HEK293 (cell line): ENCODE measurements around the gene GGNBP2.

Experiments used
- CTCF ChIA-PET: fragments of 350-600 bp; formaldehyde crosslinking; extraction: SDS; loops from one replicate; lab custom pipeline; 2021; ENCODE audit warnings: antibody characterized with exemption; lab: Yijun Ruan, JAX
- POLR2A ChIA-PET: fragments of 300-600 bp; formaldehyde crosslinking; extraction: SDS; loops from one replicate; lab custom pipeline; 2020; ENCODE audit warnings: antibody characterized with exemption, inconsistent platforms; lab: Yijun Ruan, JAX
- H3K27ac ChIP-seq: fragments of 200-500 bp; sonication (Bioruptor generic); 2 replicates; pipeline ENCODE4 v1.5.1; 2014; ENCODE audit warnings: low read depth, low read length, control low read depth, inconsistent platforms; ENCODE audit errors: extremely low read depth
- H3K36me3 ChIP-seq, 2 experiments: fragments of 200-500 bp in 1 of 2; sonication (Bioruptor generic) in 1 of 2; 1 replicate in 1 of 2; 2 replicates in 1 of 2; pipeline ENCODE4 v1.5.1; 2014 to 2017; ENCODE audit warnings: inconsistent platforms in 2 of 2, low read length in 2 of 2; ENCODE audit not compliant: control insufficient read depth in 2 of 2, insufficient read depth in 1 of 2
- H3K4me1 ChIP-seq: fragments of 200-500 bp; sonication (Bioruptor generic); 2 replicates; pipeline ENCODE4 v1.5.1; 2014; ENCODE audit warnings: mild to moderate bottlenecking, low read length, inconsistent platforms; ENCODE audit not compliant: control insufficient read depth, insufficient read depth
- H3K4me3 ChIP-seq: 2 replicates; pipeline ENCODE4 v1.5.1; 2011; ENCODE audit warnings: low read depth, mild to moderate bottlenecking, control low read depth, low read length, moderate library complexity
- H3K9me3 ChIP-seq: fragments of 200-500 bp; sonication (Bioruptor generic); 2 replicates; pipeline ENCODE4 v1.5.1; 2014; ENCODE audit warnings: low read depth, low read length, inconsistent platforms; ENCODE audit not compliant: control insufficient read depth, insufficient read depth
- CTCF ChIP-seq: fragments of 450-650 bp; formaldehyde crosslinking; IDR thresholded peaks from 2 replicates; pipeline ENCODE4 v1.5.1; 2016; ENCODE audit warnings: missing biosample characterization, missing genetic modification characterization
- FEZF1 ChIP-seq: fragments of 450-650 bp; formaldehyde crosslinking; IDR thresholded peaks from 2 replicates; pipeline ENCODE4 v1.5.1; 2016; ENCODE audit warnings: missing biosample characterization, missing genetic modification characterization
- HOXD13 ChIP-seq: sonication (generic); formaldehyde crosslinking; IDR thresholded peaks from 2 replicates; pipeline ENCODE4 v1.8.0; 2022; ENCODE audit warnings: missing genetic modification reagents, borderline replicate concordance
- KLF1 ChIP-seq: fragments of 450-650 bp; formaldehyde crosslinking; IDR thresholded peaks from 2 replicates; pipeline ENCODE4 v1.5.1; 2016; ENCODE audit warnings: missing biosample characterization, missing genetic modification characterization
- SCRT2 ChIP-seq: fragments of 450-650 bp; formaldehyde crosslinking; IDR thresholded peaks from 2 replicates; pipeline ENCODE4 v1.5.1; 2016; ENCODE audit warnings: missing biosample characterization, missing genetic modification characterization
- SP7 ChIP-seq: fragments of 450-650 bp; formaldehyde crosslinking; IDR thresholded peaks from 2 replicates; pipeline ENCODE4 v1.5.1; 2016; ENCODE audit warnings: missing biosample characterization, missing genetic modification characterization
- YY2 ChIP-seq: fragments of 450-650 bp; formaldehyde crosslinking; IDR thresholded peaks from 2 replicates; pipeline ENCODE4 v1.5.1; 2016; ENCODE audit warnings: missing biosample characterization, missing genetic modification characterization
- ZBTB49 ChIP-seq: fragments of 450-650 bp; formaldehyde crosslinking; IDR thresholded peaks from 2 replicates; pipeline ENCODE4 v1.5.1; 2016; ENCODE audit warnings: missing biosample characterization, missing genetic modification characterization, low read depth
- ZNF114 ChIP-seq: fragments of 450-650 bp; formaldehyde crosslinking; IDR thresholded peaks from 2 replicates; pipeline ENCODE4 v1.5.0; 2017; ENCODE audit warnings: missing biosample characterization, missing genetic modification characterization
- ZNF121 ChIP-seq: fragments of 450-650 bp; formaldehyde crosslinking; IDR thresholded peaks from 2 replicates; pipeline ENCODE4 v1.5.1; 2016; ENCODE audit warnings: missing biosample characterization, missing genetic modification characterization
- ZNF140 ChIP-seq: fragments of 450-650 bp; formaldehyde crosslinking; IDR thresholded peaks from 2 replicates; pipeline ENCODE4 v1.5.1; 2016; ENCODE audit warnings: missing biosample characterization, missing genetic modification characterization
- ZNF18 ChIP-seq: fragments of 450-650 bp; formaldehyde crosslinking; IDR thresholded peaks from 2 replicates; pipeline ENCODE4 v1.5.1; 2016; ENCODE audit warnings: missing biosample characterization, missing genetic modification characterization
- ZNF202 ChIP-seq: fragments of 450-650 bp; formaldehyde crosslinking; IDR thresholded peaks from 2 replicates; pipeline ENCODE4 v1.5.1; 2016; ENCODE audit warnings: missing biosample characterization, missing genetic modification characterization, borderline replicate concordance
- ZNF302 ChIP-seq: fragments of 450-650 bp; formaldehyde crosslinking; IDR thresholded peaks from 2 replicates; pipeline ENCODE4 v1.5.1; 2016; ENCODE audit warnings: missing biosample characterization, missing genetic modification characterization, low read depth
- ZNF324 ChIP-seq: fragments of 450-650 bp; formaldehyde crosslinking; IDR thresholded peaks from 2 replicates; pipeline ENCODE4 v1.5.1; 2016; ENCODE audit warnings: missing biosample characterization, missing genetic modification characterization
- ZNF510 ChIP-seq: fragments of 450-650 bp; formaldehyde crosslinking; IDR thresholded peaks from 2 replicates; pipeline ENCODE4 v1.5.1; 2018; ENCODE audit warnings: mild to moderate bottlenecking, missing genetic modification characterization, missing biosample characterization; ENCODE audit not compliant: insufficient replicate concordance
- ZNF558 ChIP-seq: fragments of 450-650 bp; formaldehyde crosslinking; IDR thresholded peaks from 2 replicates; pipeline ENCODE4 v1.5.1; 2016; ENCODE audit warnings: missing biosample characterization, missing genetic modification characterization
- ZNF560 ChIP-seq: fragments of 450-650 bp; formaldehyde crosslinking; IDR thresholded peaks from 2 replicates; pipeline ENCODE4 v1.5.1; 2017; ENCODE audit warnings: missing biosample characterization, missing genetic modification characterization, borderline replicate concordance
- ZNF621 ChIP-seq: fragments of 450-650 bp; formaldehyde crosslinking; IDR thresholded peaks from 2 replicates; pipeline ENCODE4 v1.5.1; 2017; ENCODE audit warnings: missing biosample characterization, missing genetic modification characterization
- ZNF660 ChIP-seq: fragments of 450-650 bp; IDR thresholded peaks from 2 replicates; pipeline ENCODE4 v1.5.1; 2018; ENCODE audit warnings: missing biosample characterization, mild to moderate bottlenecking, missing genetic modification characterization
- ZNF707 ChIP-seq: fragments of 450-650 bp; formaldehyde crosslinking; IDR thresholded peaks from 2 replicates; pipeline ENCODE4 v1.5.1; 2016; ENCODE audit warnings: missing biosample characterization, missing genetic modification characterization
- ZNF76 ChIP-seq: fragments of 450-650 bp; formaldehyde crosslinking; IDR thresholded peaks from 2 replicates; pipeline ENCODE4; 2016; ENCODE audit warnings: low read depth, missing biosample characterization, missing genetic modification characterization, borderline replicate concordance
- TF ChIP-seq, protein P1 (sequence below): fragments of 450-650 bp; formaldehyde crosslinking; IDR thresholded peaks from 2 replicates; pipeline ENCODE4 v1.5.1; 2016; ENCODE audit warnings: missing biosample characterization, missing genetic modification characterization

The GGNBP2 gene

GRCh38 chr17:36566081-36566480, 21.4 kb downstream of the GGNBP2 start (continued):
- TF ChIP-seq CTCF (tag by site-specific recombination) (no peak), ZNF560 (tag by site-specific recombination) (no peak), ZNF76 (tag by site-specific recombination) (no peak), HOXD13 (CRISPR knock-in tag) (no peak), ZNF707 (tag by site-specific recombination) (no peak), ZNF510 (tag by site-specific recombination) (no peak)

DNA sequence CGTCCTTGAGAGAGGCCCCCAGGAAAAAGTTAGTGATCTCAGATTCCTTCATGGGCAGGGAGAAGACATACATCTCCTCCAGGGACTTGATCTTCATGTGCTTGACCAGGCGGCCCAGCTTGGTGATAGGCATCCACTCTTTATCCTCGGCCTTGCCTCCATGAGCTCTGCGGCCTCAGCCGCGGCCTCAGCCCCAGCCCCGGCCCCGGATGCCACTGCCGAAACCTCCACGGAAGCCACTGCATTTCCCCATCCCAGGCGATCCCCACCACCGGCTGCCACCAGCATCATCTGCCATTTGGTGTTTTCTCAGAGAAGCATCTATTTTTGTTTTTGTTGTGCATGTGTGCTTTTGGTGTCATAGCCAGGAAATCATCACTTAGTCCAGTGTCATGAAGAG, 30.3 kb downstream of the GGNBP2 start:
- peaks cover 63 to 88% of the 10 kb centered on the region in 2 experiments for H3K36me3 ChIP-seq
- no peaks in the 10 kb centered on the region for H3K9me3 ChIP-seq
- CTCF ChIA-PET: no interaction called here
- H3K27ac ChIP-seq: no peak overlapping the region
- H3K4me3 ChIP-seq: no peak overlapping the region
- H3K4me1 ChIP-seq: no peaks in the 10 kb centered on the region
- POLR2A ChIA-PET: interaction anchor here (1.5 kb wide), 1 partner anchor 31 kb away, joined by 3 read pairs; no protein-coding TSS in a partner anchor
- TF ChIP-seq ZBTB49 (tag by site-specific recombination) (no peak), ZNF621 (no peak), SP7 (tag by site-specific recombination) (no peak)
- TF ChIP-seq, all 188 proteins: peak for 0

GRCh38 chr17:36576793-36577192, 32.1 kb downstream of the GGNBP2 start:
- ChIA-PET CTCF (no interaction called here), POLR2A (interaction anchor here (0.6 kb wide), 1 partner anchor 32 kb away, joined by 4 read pairs; the partner anchor contains the start of gene GGNBP2)
- TF ChIP-seq ZNF121 (no peak), ZNF18 (tag by site-specific recombination) (no peak), SCRT2 (tag by site-specific recombination) (no peak), ZNF660 (tag by site-specific recombination) (no peak), ZNF202 (tag by site-specific recombination) (no peak), ZNF324 (tag by site-specific recombination) (no peak), ZNF558 (tag by site-specific recombination) (no peak), ZBTB49 (tag by site-specific recombination) (no peak), ZNF114 (tag by site-specific recombination) (no peak), YY2 (no peak), ZNF302 (tag by site-specific recombination) (no peak), ZNF140 (tag by site-specific recombination) (no peak), FEZF1 (no peak), KLF1 (tag by site-specific recombination) (no peak)
- TF ChIP-seq, protein P1, sequence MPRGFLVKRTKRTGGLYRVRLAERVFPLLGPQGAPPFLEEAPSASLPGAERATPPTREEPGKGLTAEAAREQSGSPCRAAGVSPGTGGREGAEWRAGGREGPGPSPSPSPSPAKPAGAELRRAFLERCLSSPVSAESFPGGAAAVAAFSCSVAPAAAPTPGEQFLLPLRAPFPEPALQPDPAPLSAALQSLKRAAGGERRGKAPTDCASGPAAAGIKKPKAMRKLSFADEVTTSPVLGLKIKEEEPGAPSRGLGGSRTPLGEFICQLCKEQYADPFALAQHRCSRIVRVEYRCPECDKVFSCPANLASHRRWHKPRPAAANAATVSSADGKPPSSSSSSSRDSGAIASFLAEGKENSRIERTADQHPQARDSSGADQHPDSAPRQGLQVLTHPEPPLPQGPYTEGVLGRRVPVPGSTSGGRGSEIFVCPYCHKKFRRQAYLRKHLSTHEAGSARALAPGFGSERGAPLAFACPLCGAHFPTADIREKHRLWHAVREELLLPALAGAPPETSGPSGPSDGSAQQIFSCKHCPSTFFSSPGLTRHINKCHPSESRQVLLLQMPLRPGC (tag by site-specific recombination): no peak

More at GRCh38 chr17:36576793-36577192, 32.1 kb downstream of the GGNBP2 start:
- Histone ChIP-seq H3K36me3 (peaks cover 67 to 89% of the 10 kb centered on the region in 2 experiments), H3K27ac (no peak overlapping the region), H3K4me3 (no peak overlapping the region), H3K4me1 (no peaks in the 10 kb centered on the region), H3K9me3 (no peaks in the 10 kb centered on the region)
